Measurements from ENCODE around the gene NRXN2.
"Not testable (repeated sequence)": the region's sequence is repeated elsewhere in the genome, so short reads cannot be mapped to it uniquely, and the experiment has no call there.

The NRXN2 gene

GRCh38 chr11:64676261-64676615 lies 46.8 kb downstream of the NRXN2 start:
- no peak for DNase-seq
- Mint-ChIP-seq H3K27ac (no peak overlapping the region), H3K4me1 (ENCODE audit: low read depth) (no peaks in the 10 kb centered on the region), H3K36me3 (ENCODE audit: low read depth) (no peaks in the 10 kb centered on the region), H3K4me3 (no peak overlapping the region), H3K9me3 (no peaks in the 10 kb centered on the region), H3K27me3 (peaks cover 39% of the 10 kb centered on the region)

- no peaks in the 10 kb centered on the region for H3K36me3 Mint-ChIP-seq (ENCODE audit: low read depth)
- H3K27ac Mint-ChIP-seq, result no peak overlapping the region
- peaks cover 44% of the 10 kb centered on the region for H3K27me3 Mint-ChIP-seq
- no peak for DNase-seq
- no peak overlapping the region for H3K4me3 Mint-ChIP-seq
- H3K9me3 Mint-ChIP-seq, result no peaks in the 10 kb centered on the region
- H3K4me1 Mint-ChIP-seq (ENCODE audit: low read depth), result no peaks in the 10 kb centered on the region
These were observed 47.3 kb downstream of the NRXN2 start for GRCh38 chr11:64675450-64676260.

- Mint-ChIP-seq H3K4me1 (ENCODE audit: low read depth) (no peaks in the 10 kb centered on the region), H3K36me3 (ENCODE audit: low read depth) (no peaks in the 10 kb centered on the region), H3K27me3 (peaks cover 53% of the 10 kb centered on the region), H3K27ac (no peak overlapping the region), H3K9me3 (no peaks in the 10 kb centered on the region), H3K4me3 (no peak overlapping the region)
- no peak for DNase-seq
These were observed 48.2 kb downstream of the NRXN2 start for GRCh38 chr11:64674774-64675173.

DNA sequence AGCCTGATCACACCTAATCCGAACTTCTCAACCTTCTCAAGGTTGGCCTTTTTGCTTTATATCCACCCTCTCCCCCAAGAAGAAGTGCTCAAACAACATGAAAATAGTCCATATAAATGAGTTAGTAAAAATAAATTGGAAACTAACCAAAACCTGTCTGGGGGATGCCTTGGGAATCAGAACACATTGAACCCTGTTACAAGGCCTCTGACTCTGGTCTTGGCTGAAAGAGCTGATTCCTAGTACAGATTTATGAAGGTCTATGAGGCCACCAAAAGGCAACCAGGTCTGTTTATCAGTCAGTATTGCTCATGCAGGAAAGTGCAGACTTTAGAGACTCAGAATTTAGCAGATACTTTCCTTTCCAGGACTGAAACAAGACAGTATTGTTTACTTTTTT lies 49.7 kb downstream of the NRXN2 start:
- no peaks in the 10 kb centered on the region for H3K9me3 Mint-ChIP-seq
- no peaks in the 10 kb centered on the region for H3K36me3 Mint-ChIP-seq (ENCODE audit: low read depth)
- H3K4me3 Mint-ChIP-seq, result no peak overlapping the region
- no peak for DNase-seq
- H3K4me1 Mint-ChIP-seq (ENCODE audit: low read depth), result no peaks in the 10 kb centered on the region
- no peak overlapping the region for H3K27ac Mint-ChIP-seq
- H3K27me3 Mint-ChIP-seq, result peaks cover 63% of the 10 kb centered on the region

DNA sequence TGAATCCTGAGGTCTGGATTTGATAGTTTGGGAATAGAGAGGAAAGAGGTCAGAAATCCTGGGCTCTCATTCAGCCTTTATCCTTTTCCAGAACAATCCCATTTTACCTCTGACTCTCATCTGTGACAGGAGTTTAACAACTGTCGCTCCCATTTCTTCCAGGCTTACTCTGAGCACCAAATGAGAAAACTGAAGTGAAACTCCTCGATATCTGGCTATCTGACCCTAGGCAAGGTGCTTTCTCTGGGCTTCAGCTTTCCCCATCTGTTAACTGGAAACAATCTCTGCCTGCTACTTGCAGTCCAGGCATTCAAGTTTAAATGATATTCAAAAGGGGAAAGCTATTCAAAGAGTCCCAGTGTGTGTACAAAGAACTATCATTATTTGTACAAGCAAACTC lies 50.1 kb downstream of the NRXN2 start:
- Mint-ChIP-seq H3K4me3 (no peak overlapping the region), H3K9me3 (no peaks in the 10 kb centered on the region), H3K27me3 (peaks cover 64% of the 10 kb centered on the region), H3K27ac (no peak overlapping the region), H3K4me1 (ENCODE audit: low read depth) (no peaks in the 10 kb centered on the region), H3K36me3 (ENCODE audit: low read depth) (no peaks in the 10 kb centered on the region)
- DNase-seq, result no peak

GRCh38 chr11:64670975-64671374 lies 52.0 kb downstream of the NRXN2 start:
- H3K27ac Mint-ChIP-seq, result no peak overlapping the region
- no peaks in the 10 kb centered on the region for H3K9me3 Mint-ChIP-seq
- H3K27me3 Mint-ChIP-seq, result peaks cover 50% of the 10 kb centered on the region
- DNase-seq, result no peak
- H3K4me1 Mint-ChIP-seq (ENCODE audit: low read depth), result no peaks in the 10 kb centered on the region
- no peaks in the 10 kb centered on the region for H3K36me3 Mint-ChIP-seq (ENCODE audit: low read depth)
- H3K4me3 Mint-ChIP-seq, result no peak overlapping the region

DNA sequence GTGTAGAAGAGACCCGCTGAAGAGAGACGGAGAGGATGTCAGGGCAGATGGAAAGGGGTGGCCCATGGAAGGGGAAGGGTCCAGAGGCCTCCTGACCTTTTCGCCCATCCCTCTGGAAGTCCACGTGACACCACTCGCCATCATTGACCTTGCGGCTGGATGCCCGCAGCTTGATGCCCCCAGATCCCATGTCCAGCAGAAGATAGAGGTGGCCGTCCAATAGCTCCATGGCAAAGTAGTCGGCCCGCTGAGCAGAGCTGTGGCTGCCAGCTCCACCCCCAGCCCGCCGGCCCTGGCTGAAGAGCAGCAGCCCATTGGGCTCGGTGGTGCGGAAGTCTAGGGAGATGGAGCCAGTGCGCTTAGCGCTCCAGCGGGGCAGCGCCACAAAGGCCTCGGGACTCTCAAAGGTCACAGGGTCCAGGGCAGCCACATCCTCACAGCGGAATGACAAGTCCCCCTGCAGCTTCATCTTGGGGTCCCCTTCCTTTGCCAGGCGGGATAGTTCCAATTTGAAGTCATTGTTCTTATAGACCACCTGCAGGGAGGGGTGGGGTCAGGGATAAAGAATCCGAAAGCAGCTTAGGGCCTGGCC lies 55.7 kb downstream of the NRXN2 start:
- H3K27me3 Mint-ChIP-seq, result peaks cover 34% of the 10 kb centered on the region
- H3K4me3 Mint-ChIP-seq, result no peak overlapping the region
- H3K27ac Mint-ChIP-seq, result no peak overlapping the region
- DNase-seq, result no peak
- H3K36me3 Mint-ChIP-seq (ENCODE audit: low read depth), result no peaks in the 10 kb centered on the region
- no peaks in the 10 kb centered on the region for H3K4me1 Mint-ChIP-seq (ENCODE audit: low read depth)
- no peaks in the 10 kb centered on the region for H3K9me3 Mint-ChIP-seq

GRCh38 chr11:64665411-64665821 lies 57.6 kb downstream of the NRXN2 start:
- peaks cover 18% of the 10 kb centered on the region for H3K27me3 Mint-ChIP-seq
- no peaks in the 10 kb centered on the region for H3K9me3 Mint-ChIP-seq
- no peaks in the 10 kb centered on the region for H3K4me1 Mint-ChIP-seq (ENCODE audit: low read depth)
- no peaks in the 10 kb centered on the region for H3K36me3 Mint-ChIP-seq (ENCODE audit: low read depth)
- H3K4me3 Mint-ChIP-seq, result no peak overlapping the region
- DNase-seq, result no peak
- H3K27ac Mint-ChIP-seq, result no peak overlapping the region

- not testable (repeated sequence) for H3K36me3 Mint-ChIP-seq (ENCODE audit: low read depth); H3K4me1 Mint-ChIP-seq (ENCODE audit: low read depth); H3K27me3 Mint-ChIP-seq; H3K27ac Mint-ChIP-seq; H3K9me3 Mint-ChIP-seq; DNase-seq; H3K4me3 Mint-ChIP-seq
These were observed 58.6 kb downstream of the NRXN2 start for GRCh38 chr11:64664236-64664870.

GRCh38 chr11:64663656-64664055 lies 59.3 kb downstream of the NRXN2 start:
- Mint-ChIP-seq H3K27me3 (peaks cover 4% of the 10 kb centered on the region), H3K27ac (no peak overlapping the region), H3K36me3 (ENCODE audit: low read depth) (no peaks in the 10 kb centered on the region), H3K4me3 (no peak overlapping the region), H3K4me1 (ENCODE audit: low read depth) (no peaks in the 10 kb centered on the region), H3K9me3 (no peaks in the 10 kb centered on the region)
- no peak for DNase-seq

DNA sequence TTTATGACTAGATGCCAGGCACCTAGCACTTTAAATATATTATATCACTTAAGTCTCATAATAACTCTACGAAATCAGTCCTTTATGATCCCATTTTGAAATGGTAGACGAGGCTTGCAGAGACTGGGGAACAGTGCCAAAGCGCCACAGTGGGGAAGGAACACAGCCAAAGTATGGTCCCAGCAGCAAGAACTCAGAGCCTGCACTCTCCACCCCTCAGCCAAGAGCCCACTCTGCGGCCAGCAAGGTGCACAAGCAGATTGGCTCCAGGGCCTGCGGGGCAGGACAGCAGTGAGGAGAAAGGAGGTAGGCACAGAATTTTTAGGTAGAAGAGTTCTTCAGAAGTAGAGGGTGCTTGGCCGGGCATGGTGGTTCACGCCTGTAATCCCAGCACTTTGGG lies 61.4 kb downstream of the NRXN2 start:
- H3K4me1 Mint-ChIP-seq (ENCODE audit: low read depth), result peaks cover 5% of the 10 kb centered on the region

GRCh38 chr11:64661146-64661545 lies 61.9 kb downstream of the NRXN2 start:
- DNase-seq, result no peak

More for the DNA sequence above, 61.4 kb downstream of the NRXN2 start:
- DNase-seq, result no peak
- no peak overlapping the region for H3K27ac Mint-ChIP-seq
- H3K36me3 Mint-ChIP-seq (ENCODE audit: low read depth), result no peaks in the 10 kb centered on the region
- no peaks in the 10 kb centered on the region for H3K9me3 Mint-ChIP-seq
- no peaks in the 10 kb centered on the region for H3K27me3 Mint-ChIP-seq
- H3K4me3 Mint-ChIP-seq, result no peak overlapping the region

GRCh38 chr11:64660706-64661105 lies 62.3 kb downstream of the NRXN2 start:
- H3K9me3 Mint-ChIP-seq, result no peaks in the 10 kb centered on the region
- H3K4me3 Mint-ChIP-seq, result no peak overlapping the region
- no peak overlapping the region for H3K27ac Mint-ChIP-seq
- H3K27me3 Mint-ChIP-seq, result no peaks in the 10 kb centered on the region
- peaks cover 5% of the 10 kb centered on the region for H3K4me1 Mint-ChIP-seq (ENCODE audit: low read depth)
- no peak for DNase-seq
- H3K36me3 Mint-ChIP-seq (ENCODE audit: low read depth), result no peaks in the 10 kb centered on the region

More at GRCh38 chr11:64661146-64661545, 61.9 kb downstream of the NRXN2 start:
- no peaks in the 10 kb centered on the region for H3K27me3 Mint-ChIP-seq
- no peaks in the 10 kb centered on the region for H3K36me3 Mint-ChIP-seq (ENCODE audit: low read depth)
- no peak overlapping the region for H3K4me3 Mint-ChIP-seq
- H3K9me3 Mint-ChIP-seq, result no peaks in the 10 kb centered on the region
- peaks cover 5% of the 10 kb centered on the region for H3K4me1 Mint-ChIP-seq (ENCODE audit: low read depth)
- H3K27ac Mint-ChIP-seq, result no peak overlapping the region

GRCh38 chr11:64660205-64660604 lies 62.8 kb downstream of the NRXN2 start:
- Mint-ChIP-seq H3K9me3 (no peaks in the 10 kb centered on the region), H3K36me3 (ENCODE audit: low read depth) (no peaks in the 10 kb centered on the region), H3K27me3 (no peaks in the 10 kb centered on the region), H3K4me3 (no peak overlapping the region), H3K27ac (no peak overlapping the region), H3K4me1 (ENCODE audit: low read depth) (peaks cover 5% of the 10 kb centered on the region)
- no peak for DNase-seq

All from activated T-cell treated with anti-CD3 and anti-CD28 coated beads, Interleukin-2, amount 50 U/mL, for 24 hours (primary cell).